Stimulated activated CD4-positive, alpha-beta T cell treated with anti-CD3 and anti-CD28 coated beads, Interleukin-4, amount 100 ng/mL, for 48 hours (primary cell): ENCODE measurements around the gene GALNT17.

Source experiments
- DNase-seq, 2 donors: peaks; one replicate each; pipeline ENCODE4 v3.0.0-alpha.2; 2020; ENCODE audit warnings: low read depth in 2 of 2

The GALNT17 gene

GRCh38 chr7:71687831-71688599 lies 556.1 kb downstream of the GALNT17 start:
- no peak for DNase-seq

GRCh38 chr7:71691538-71691937 lies 559.6 kb downstream of the GALNT17 start:
- no peak for DNase-seq

- no peak for DNase-seq
Observed at GRCh38 chr7:71694665-71695064, 562.7 kb downstream of the GALNT17 start.

- DNase-seq: no peak
Observed at GRCh38 chr7:71695186-71695585, 563.2 kb downstream of the GALNT17 start.

GRCh38 chr7:71696511-71696910 lies 564.6 kb downstream of the GALNT17 start:
- DNase-seq: no peak

GRCh38 chr7:71697400-71697799 lies 565.5 kb downstream of the GALNT17 start:
- no peak for DNase-seq

- no peak for DNase-seq
Observed at GRCh38 chr7:71705217-71705616, 573.3 kb downstream of the GALNT17 start.

GRCh38 chr7:71705901-71706596 lies 574.1 kb downstream of the GALNT17 start:
- no peak for DNase-seq

GRCh38 chr7:71706597-71706975 lies 574.6 kb downstream of the GALNT17 start:
- no peak for DNase-seq

GRCh38 chr7:71707041-71707440 lies 575.1 kb downstream of the GALNT17 start:
- no peak for DNase-seq

- DNase-seq: no peak
Observed at GRCh38 chr7:71708710-71709109, 576.8 kb downstream of the GALNT17 start.

- DNase-seq: no peak
Observed at GRCh38 chr7:71710442-71710841, 578.5 kb downstream of the GALNT17 start.

- DNase-seq: no peak
Observed at GRCh38 chr7:71712653-71713180, 580.8 kb downstream of the GALNT17 start.

GRCh38 chr7:71716690-71717089 lies 584.7 kb downstream of the GALNT17 start:
- no peak for DNase-seq

- no peak for DNase-seq
Observed at GRCh38 chr7:71718563-71718962, 586.6 kb downstream of the GALNT17 start.

GRCh38 chr7:71721742-71722141 lies 589.8 kb downstream of the GALNT17 start:
- no peak for DNase-seq

GRCh38 chr7:71723859-71724258 lies 591.9 kb downstream of the GALNT17 start:
- no peak for DNase-seq

- no peak for DNase-seq
Observed at GRCh38 chr7:71727347-71727746, 595.4 kb downstream of the GALNT17 start.

GRCh38 chr7:71731740-71732139 lies 599.8 kb downstream of the GALNT17 start:
- no peak for DNase-seq

GRCh38 chr7:71733107-71733870 lies 601.3 kb downstream of the GALNT17 start:
- DNase-seq: peak; percentile 46 to 68

GRCh38 chr7:71735961-71736556 lies 604.1 kb downstream of the GALNT17 start:
- peak; percentile 14 to 38 for DNase-seq
